ENCODE data around the gene MFF. TPM values are rescaled to one million over a fixed set of nuclear protein-coding genes. Genes with fewer than 3 reads are reported as not detected.

MFF gene
- total and polyA plus RNA-seq, 4 experiments from 2014 or later: 58.0 to 159 (median 93.6) TPM

DNA sequence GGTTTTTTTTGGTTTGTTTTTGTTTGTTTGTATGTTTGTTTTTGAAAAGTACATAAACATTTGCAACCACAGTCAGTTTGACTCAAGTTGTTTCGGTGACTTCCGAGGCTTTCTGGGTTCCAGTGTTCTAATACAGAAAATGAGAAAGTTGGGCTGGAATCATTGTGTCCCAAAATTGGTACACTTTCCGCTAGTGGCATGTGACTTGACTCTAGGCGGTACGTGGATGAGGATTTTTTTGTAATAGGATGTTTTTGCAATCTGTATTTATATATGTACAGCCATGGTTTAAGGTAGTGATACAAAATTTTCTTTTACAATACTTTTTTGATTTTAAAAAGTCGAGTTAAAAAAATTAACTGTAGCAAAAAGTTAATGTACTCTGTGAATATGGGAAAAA, 1.7 kb downstream of the MFF start:
- Mint-ChIP-seq H3K9me3 (peaks cover 0 to 3% (median 0%) of the 10 kb centered on the region in 8 donors), H3K4me1 (peaks cover 21 to 59% (median 37%) of the 10 kb centered on the region in 4 donors), H3K36me3 (peaks cover 10 to 32% of the 10 kb centered on the region in 2 donors), H3K4me3 (peak overlapping the region in 7 of 8 donors; percentile 27 to 96 (median 58)), H3K27ac (peak overlapping the region in 2 of 7 donors; percentile 31 to 95), H3K27me3 (no peaks in the 10 kb centered on the region)
- ChIA-PET POLR2A (ENCODE audit: partially characterized antibody) (no interaction called here), CTCF (ENCODE audit: partially characterized antibody) (interaction anchor here (1.9 kb wide), 1 partner anchor 13 kb away, joined by 5 read pairs; no protein-coding TSS in a partner anchor)
- Histone ChIP-seq H3K4me1 (ENCODE audit: insufficient read depth, low read length) (peaks cover 30% of the 10 kb centered on the region), H3K36me3 (ENCODE audit: insufficient read depth, low read length) (no peaks in the 10 kb centered on the region), H3K9me3 (ENCODE audit: control insufficient read depth in 1 of 2, low read length in 2 of 2) (no peaks in the 10 kb centered on the region), H3K27me3 (ENCODE audit: insufficient read depth, low read length) (no peaks in the 10 kb centered on the region), H3K4me3 (ENCODE audit: low read length in 2 of 2) (no peak overlapping the region), H3K27ac (ENCODE audit: low read depth, low read length) (no peak overlapping the region)
- no peak for DNase-seq
- intact Hi-C loops (cut with micrococcal nuclease): loop anchor here (5.0 kb wide), 1 partner anchor 89 kb away; no protein-coding TSS in a partner anchor

DNA sequence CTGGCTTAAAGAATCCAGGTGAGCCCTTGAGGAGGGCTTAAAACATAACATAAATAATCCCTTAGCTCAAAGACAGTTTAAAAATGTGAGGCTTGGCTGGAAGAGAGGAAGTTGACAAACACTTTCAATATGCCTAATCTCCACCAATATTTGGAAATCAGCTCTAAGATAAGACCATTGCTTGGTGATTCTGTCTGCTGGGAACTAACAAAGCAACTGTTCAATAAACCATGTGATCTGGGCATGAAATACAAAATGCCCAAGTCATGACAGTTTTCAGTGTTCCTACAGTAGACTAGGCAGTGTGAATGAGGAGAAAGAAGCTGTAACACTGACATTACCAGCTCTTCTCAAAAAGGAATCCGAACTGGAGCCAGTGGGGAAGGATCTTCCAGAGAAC, 10.7 kb downstream of the MFF start:
- CTCF ChIA-PET (ENCODE audit: partially characterized antibody): no interaction called here
- no peak overlapping the region for H3K27ac Mint-ChIP-seq

DNA sequence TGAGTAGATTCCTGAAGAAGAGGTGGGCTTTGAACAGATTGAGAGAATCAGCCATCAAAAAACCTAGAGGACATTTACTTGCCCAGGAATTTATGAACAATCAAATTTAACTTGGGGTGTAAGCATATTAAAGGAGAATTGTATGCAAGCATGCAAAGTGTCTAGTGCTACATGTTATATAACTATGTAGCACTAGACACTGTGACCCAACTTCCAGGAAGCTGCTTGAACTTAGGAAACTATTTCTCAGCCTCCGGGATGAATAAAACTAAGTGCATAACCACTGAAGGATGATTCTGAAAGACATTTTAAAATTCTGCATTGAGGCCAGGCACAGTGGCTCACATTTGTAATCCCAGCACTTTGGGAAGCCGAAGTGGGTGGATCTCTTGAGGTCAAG, 12.4 kb downstream of the MFF start:
- Histone ChIP-seq H3K4me1 (ENCODE audit: insufficient read depth, low read length) (no peaks in the 10 kb centered on the region), H3K27ac (ENCODE audit: low read depth, low read length) (no peak overlapping the region), H3K36me3 (ENCODE audit: insufficient read depth, low read length) (peaks cover 23% of the 10 kb centered on the region), H3K4me3 (ENCODE audit: low read length in 2 of 2) (no peak overlapping the region), H3K27me3 (ENCODE audit: insufficient read depth, low read length) (no peaks in the 10 kb centered on the region), H3K9me3 (ENCODE audit: control insufficient read depth in 1 of 2, low read length in 2 of 2) (no peaks in the 10 kb centered on the region)
- intact Hi-C loops (cut with micrococcal nuclease): no loop called here
- no peak overlapping the region for H3K4me3 Mint-ChIP-seq
- POLR2A ChIA-PET (ENCODE audit: partially characterized antibody): no interaction called here
- peaks cover 59 to 68% of the 10 kb centered on the region in 2 donors for H3K36me3 Mint-ChIP-seq
- peaks cover 0 to 3% (median 0%) of the 10 kb centered on the region in 4 donors for H3K4me1 Mint-ChIP-seq
- no peak overlapping the region for H3K27ac Mint-ChIP-seq
- H3K27me3 Mint-ChIP-seq: no peaks in the 10 kb centered on the region
- no peak for DNase-seq
- CTCF ChIA-PET (ENCODE audit: partially characterized antibody): no interaction called here
- no peaks in the 10 kb centered on the region for H3K9me3 Mint-ChIP-seq

More for the DNA sequence above, 10.7 kb downstream of the MFF start:
- Histone ChIP-seq H3K4me1 (ENCODE audit: insufficient read depth, low read length) (no peaks in the 10 kb centered on the region), H3K9me3 (ENCODE audit: control insufficient read depth in 1 of 2, low read length in 2 of 2) (no peaks in the 10 kb centered on the region), H3K4me3 (ENCODE audit: low read length in 2 of 2) (no peak overlapping the region), H3K27me3 (ENCODE audit: insufficient read depth, low read length) (no peaks in the 10 kb centered on the region), H3K27ac (ENCODE audit: low read depth, low read length) (no peak overlapping the region), H3K36me3 (ENCODE audit: insufficient read depth, low read length) (peaks cover 23% of the 10 kb centered on the region)
- Mint-ChIP-seq H3K9me3 (no peaks in the 10 kb centered on the region), H3K36me3 (peaks cover 62 to 70% of the 10 kb centered on the region in 2 donors), H3K27me3 (no peaks in the 10 kb centered on the region), H3K4me1 (peaks cover 0 to 5% (median 0%) of the 10 kb centered on the region in 4 donors), H3K4me3 (no peak overlapping the region)
- DNase-seq: no peak
- intact Hi-C loops (cut with micrococcal nuclease): no loop called here
- POLR2A ChIA-PET (ENCODE audit: partially characterized antibody): interaction anchor here (1.4 kb wide), 1 partner anchor 11 kb away, joined by 6 read pairs; the partner anchor contains the start of gene MFF

DNA sequence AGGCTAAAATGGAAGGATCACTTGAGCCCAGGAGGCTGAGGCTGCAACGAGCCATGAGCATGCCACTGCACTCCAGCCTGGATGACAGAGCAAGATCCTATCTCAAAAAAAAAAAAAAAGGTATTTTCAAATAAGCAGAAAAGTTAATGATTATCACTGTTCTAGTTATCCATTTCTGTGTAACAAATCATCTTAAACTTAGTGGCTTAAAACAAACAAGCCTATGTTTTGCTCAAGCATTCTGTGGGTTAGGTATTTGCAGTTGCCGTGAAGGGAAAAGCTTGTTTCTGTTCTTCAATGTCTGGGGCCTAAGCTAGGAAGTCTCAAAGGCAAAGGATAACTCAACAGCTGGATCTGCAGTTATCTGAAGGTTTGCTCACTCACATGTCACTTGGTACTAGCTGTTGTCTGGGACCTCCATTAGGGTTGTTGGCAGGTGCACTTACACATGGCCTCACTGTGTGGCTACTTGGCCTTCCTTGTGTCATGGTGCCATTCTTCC, 14.1 kb downstream of the MFF start:
- no peaks in the 10 kb centered on the region for H3K27me3 Mint-ChIP-seq
- no peak overlapping the region for H3K4me3 Mint-ChIP-seq
- no peak for DNase-seq
- no peaks in the 10 kb centered on the region for H3K9me3 ChIP-seq (ENCODE audit: control insufficient read depth in 1 of 2, low read length in 2 of 2)
- intact Hi-C loops (cut with micrococcal nuclease): no loop called here
- no peaks in the 10 kb centered on the region for H3K27me3 ChIP-seq (ENCODE audit: insufficient read depth, low read length)
- peaks cover 49 to 59% of the 10 kb centered on the region in 2 donors for H3K36me3 Mint-ChIP-seq
- peaks cover 12% of the 10 kb centered on the region for H3K36me3 ChIP-seq (ENCODE audit: insufficient read depth, low read length)
- no peak overlapping the region for H3K4me3 ChIP-seq (ENCODE audit: low read length in 2 of 2)
- H3K4me1 Mint-ChIP-seq: peaks cover 0 to 3% (median 0%) of the 10 kb centered on the region in 4 donors
- H3K27ac Mint-ChIP-seq: peak overlapping the region in 1 of 7 donors; percentile 1
- no peaks in the 10 kb centered on the region for H3K9me3 Mint-ChIP-seq
- ChIA-PET CTCF (ENCODE audit: partially characterized antibody) (interaction anchor here (1.8 kb wide), 1 partner anchor 11 kb away, joined by 5 read pairs; no protein-coding TSS in a partner anchor), POLR2A (ENCODE audit: partially characterized antibody) (no interaction called here)
- H3K4me1 ChIP-seq (ENCODE audit: insufficient read depth, low read length): no peaks in the 10 kb centered on the region
- no peak overlapping the region for H3K27ac ChIP-seq (ENCODE audit: low read depth, low read length)

DNA sequence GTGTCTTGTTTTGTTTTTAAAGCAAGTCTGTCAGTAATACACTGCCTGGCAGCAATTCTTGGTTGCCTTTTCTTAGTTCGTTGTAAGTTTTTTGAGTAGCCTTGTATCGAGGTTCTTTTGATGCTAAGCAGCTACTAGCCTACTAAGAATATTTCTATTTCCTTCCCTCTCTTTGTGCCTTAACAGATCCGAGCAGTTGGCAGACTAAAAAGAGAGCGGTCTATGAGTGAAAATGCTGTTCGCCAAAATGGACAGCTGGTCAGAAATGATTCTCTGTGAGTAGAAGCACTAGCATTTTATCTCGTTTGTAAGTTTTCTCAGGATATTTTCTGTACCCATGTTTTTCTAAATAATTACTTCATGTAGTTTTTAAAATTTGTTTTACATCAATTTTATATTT, 15.1 kb downstream of the MFF start:
- Mint-ChIP-seq H3K27me3 (no peaks in the 10 kb centered on the region), H3K9me3 (no peaks in the 10 kb centered on the region), H3K4me3 (no peak overlapping the region), H3K27ac (no peak overlapping the region), H3K36me3 (peaks cover 40 to 53% of the 10 kb centered on the region in 2 donors), H3K4me1 (peaks cover 0 to 3% (median 0%) of the 10 kb centered on the region in 4 donors)
- intact Hi-C loops (cut with micrococcal nuclease): no loop called here
- Histone ChIP-seq H3K36me3 (ENCODE audit: insufficient read depth, low read length) (peaks cover 10% of the 10 kb centered on the region), H3K27ac (ENCODE audit: low read depth, low read length) (no peak overlapping the region), H3K9me3 (ENCODE audit: control insufficient read depth in 1 of 2, low read length in 2 of 2) (no peaks in the 10 kb centered on the region), H3K27me3 (ENCODE audit: insufficient read depth, low read length) (no peaks in the 10 kb centered on the region), H3K4me3 (ENCODE audit: low read length in 2 of 2) (no peak overlapping the region), H3K4me1 (ENCODE audit: insufficient read depth, low read length) (no peaks in the 10 kb centered on the region)
- CTCF ChIA-PET (ENCODE audit: partially characterized antibody): interaction anchor here (1.8 kb wide), 1 partner anchor 12 kb away, joined by 5 read pairs; no protein-coding TSS in a partner anchor
- no peak for DNase-seq
- POLR2A ChIA-PET (ENCODE audit: partially characterized antibody): no interaction called here

DNA sequence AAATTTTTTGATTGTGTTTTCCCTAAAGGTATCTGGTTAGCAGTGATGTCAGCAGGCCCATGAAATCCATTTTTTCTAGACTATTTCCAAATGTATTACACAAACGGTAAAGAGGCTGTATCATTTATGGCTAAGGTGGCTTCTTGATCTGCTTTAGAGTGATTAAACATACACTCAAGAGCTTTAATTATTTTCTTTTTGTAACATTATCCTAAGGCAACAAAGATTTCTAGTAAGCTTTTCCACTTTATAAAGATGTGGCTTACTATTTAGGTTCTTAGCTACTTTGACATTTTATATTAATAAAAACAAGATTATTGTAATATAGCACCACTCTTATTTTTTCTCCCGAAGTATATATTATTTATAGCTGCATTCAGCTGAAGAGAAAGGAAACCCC, 16.5 kb downstream of the MFF start:
- Mint-ChIP-seq H3K4me3 (no peak overlapping the region), H3K4me1 (peaks cover 0 to 3% (median 0%) of the 10 kb centered on the region in 4 donors), H3K9me3 (no peaks in the 10 kb centered on the region), H3K36me3 (peaks cover 31 to 52% of the 10 kb centered on the region in 2 donors), H3K27ac (no peak overlapping the region), H3K27me3 (no peaks in the 10 kb centered on the region)
- Histone ChIP-seq H3K4me1 (ENCODE audit: insufficient read depth, low read length) (no peaks in the 10 kb centered on the region), H3K36me3 (ENCODE audit: insufficient read depth, low read length) (peaks cover under 1% of the 10 kb centered on the region), H3K27me3 (ENCODE audit: insufficient read depth, low read length) (no peaks in the 10 kb centered on the region), H3K4me3 (ENCODE audit: low read length in 2 of 2) (no peak overlapping the region), H3K27ac (ENCODE audit: low read depth, low read length) (no peak overlapping the region), H3K9me3 (ENCODE audit: control insufficient read depth in 1 of 2, low read length in 2 of 2) (no peaks in the 10 kb centered on the region)
- intact Hi-C loops (cut with micrococcal nuclease): no loop called here
- DNase-seq: no peak
- POLR2A ChIA-PET (ENCODE audit: partially characterized antibody): no interaction called here
- CTCF ChIA-PET (ENCODE audit: partially characterized antibody): interaction anchor here (0.7 kb wide), 1 partner anchor 147 kb away, joined by 3 read pairs; no protein-coding TSS in a partner anchor

DNA sequence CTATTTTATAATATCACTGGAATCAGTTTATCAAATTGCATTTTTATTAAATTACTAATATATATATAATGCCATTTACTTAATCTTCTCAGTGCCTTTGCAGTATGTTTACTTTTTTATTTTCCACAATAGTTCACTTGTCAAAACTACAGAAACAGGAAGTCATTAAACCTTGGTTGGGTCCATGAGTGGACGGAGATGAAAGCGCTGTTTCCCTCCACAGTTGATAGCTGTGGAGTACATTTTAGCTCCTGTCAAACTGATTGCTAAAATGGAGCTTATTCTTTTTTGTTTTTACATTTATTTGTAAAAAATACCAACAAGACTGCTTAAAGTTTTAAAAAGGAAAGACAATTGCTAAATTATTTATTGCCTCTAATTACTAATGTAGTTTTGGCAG, 19.2 kb downstream of the MFF start:
- Mint-ChIP-seq H3K4me3 (no peak overlapping the region), H3K4me1 (peaks cover 0 to 2% (median 0%) of the 10 kb centered on the region in 4 donors), H3K27me3 (no peaks in the 10 kb centered on the region), H3K27ac (no peak overlapping the region), H3K36me3 (peaks cover 30 to 63% of the 10 kb centered on the region in 2 donors), H3K9me3 (no peaks in the 10 kb centered on the region)
- no peak overlapping the region for H3K27ac ChIP-seq (ENCODE audit: low read depth, low read length)
- ChIA-PET CTCF (ENCODE audit: partially characterized antibody) (no interaction called here), POLR2A (ENCODE audit: partially characterized antibody) (no interaction called here)
- intact Hi-C loops (cut with micrococcal nuclease): no loop called here
- no peaks in the 10 kb centered on the region for H3K27me3 ChIP-seq (ENCODE audit: insufficient read depth, low read length)
- H3K4me1 ChIP-seq (ENCODE audit: insufficient read depth, low read length): no peaks in the 10 kb centered on the region
- H3K9me3 ChIP-seq (ENCODE audit: control insufficient read depth in 1 of 2, low read length in 2 of 2): no peaks in the 10 kb centered on the region
- peaks cover 6% of the 10 kb centered on the region for H3K36me3 ChIP-seq (ENCODE audit: insufficient read depth, low read length)
- no peak for DNase-seq
- H3K4me3 ChIP-seq (ENCODE audit: low read length in 2 of 2): no peak overlapping the region
